HUDEP-2 (cell line): ENCODE measurements around the gene CLCN7.
A peak's percentile ranks its signal among the peaks of the same experiment; 100 is the strongest.
"Not testable (repeated sequence)": the region's sequence is repeated elsewhere in the genome, so short reads cannot be mapped to it uniquely, and the experiment has no call there.

Experiments
- DNase-seq, 76 experiments: peaks; one replicate each; lab custom pipeline; 2025; ENCODE audit not compliant: unreplicated experiment in 76 of 76; lab: John Stamatoyannopoulos, UW

CLCN7 gene

DNA sequence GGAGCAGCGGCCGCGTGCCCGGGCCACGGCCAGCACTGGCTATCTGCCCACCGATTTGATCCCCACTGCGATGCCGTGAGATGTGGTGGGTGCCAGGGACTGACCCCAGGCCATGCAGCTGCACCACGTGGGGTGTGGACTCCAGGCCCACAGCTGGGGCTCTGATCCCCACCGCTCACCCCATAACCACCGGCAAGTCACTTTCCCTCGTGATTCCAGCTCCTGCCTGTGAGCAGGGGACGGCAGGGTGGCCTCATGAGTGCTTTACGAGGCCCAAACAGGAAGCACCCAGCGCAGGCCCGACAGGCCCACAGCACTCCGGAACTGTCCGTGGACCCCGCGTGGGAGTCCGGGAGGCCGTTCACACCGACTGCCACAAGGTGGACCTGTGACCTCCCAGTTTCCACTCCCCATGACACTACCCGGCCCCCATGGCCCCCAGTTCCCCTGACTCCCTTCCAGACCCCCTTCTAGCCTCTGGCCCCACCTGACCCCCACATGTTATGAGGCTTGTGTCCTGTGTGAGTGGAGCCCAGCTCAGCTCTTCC lies 13.3 kb upstream of the CLCN7 start:
- DNase-seq = no peak

- no peak for DNase-seq
Observed at GRCh38 chr16:1487395-1488053, 12.7 kb upstream of the CLCN7 start.

GRCh38 chr16:1486551-1487390 lies 11.9 kb upstream of the CLCN7 start:
- no peak for DNase-seq

DNA sequence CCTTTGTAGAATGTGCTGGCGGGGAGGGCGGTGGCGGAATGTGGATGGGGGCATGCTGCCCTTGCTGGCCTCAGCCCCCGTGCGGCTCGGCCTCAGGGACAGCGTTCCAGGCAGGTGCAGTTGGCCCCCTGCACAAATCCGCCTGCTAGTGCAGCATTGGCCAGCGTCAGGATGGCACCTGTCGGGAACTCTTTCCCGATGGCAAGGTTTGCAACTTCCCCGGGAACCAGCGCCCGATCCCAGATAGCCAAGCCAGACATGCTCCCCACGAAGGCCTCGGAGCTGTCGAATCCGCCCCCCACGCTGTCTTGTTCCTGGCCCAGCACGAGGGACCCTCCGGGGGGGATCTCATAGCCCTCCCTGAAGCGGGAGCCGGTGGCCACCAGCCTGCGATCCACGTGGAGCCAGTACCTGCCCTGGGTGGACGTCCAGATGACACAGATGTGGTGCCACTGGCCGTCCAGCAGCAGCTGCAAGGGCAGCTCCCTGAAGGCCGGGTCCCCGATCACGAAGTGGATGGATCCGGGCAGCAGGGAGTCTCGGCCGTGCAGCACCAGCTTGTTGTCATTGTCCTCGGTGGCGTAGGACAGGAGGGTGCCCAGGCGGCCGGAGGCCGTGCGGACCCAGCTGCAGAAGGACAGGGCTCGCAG lies 11.1 kb upstream of the CLCN7 start:
- DNase-seq = no peak

DNA sequence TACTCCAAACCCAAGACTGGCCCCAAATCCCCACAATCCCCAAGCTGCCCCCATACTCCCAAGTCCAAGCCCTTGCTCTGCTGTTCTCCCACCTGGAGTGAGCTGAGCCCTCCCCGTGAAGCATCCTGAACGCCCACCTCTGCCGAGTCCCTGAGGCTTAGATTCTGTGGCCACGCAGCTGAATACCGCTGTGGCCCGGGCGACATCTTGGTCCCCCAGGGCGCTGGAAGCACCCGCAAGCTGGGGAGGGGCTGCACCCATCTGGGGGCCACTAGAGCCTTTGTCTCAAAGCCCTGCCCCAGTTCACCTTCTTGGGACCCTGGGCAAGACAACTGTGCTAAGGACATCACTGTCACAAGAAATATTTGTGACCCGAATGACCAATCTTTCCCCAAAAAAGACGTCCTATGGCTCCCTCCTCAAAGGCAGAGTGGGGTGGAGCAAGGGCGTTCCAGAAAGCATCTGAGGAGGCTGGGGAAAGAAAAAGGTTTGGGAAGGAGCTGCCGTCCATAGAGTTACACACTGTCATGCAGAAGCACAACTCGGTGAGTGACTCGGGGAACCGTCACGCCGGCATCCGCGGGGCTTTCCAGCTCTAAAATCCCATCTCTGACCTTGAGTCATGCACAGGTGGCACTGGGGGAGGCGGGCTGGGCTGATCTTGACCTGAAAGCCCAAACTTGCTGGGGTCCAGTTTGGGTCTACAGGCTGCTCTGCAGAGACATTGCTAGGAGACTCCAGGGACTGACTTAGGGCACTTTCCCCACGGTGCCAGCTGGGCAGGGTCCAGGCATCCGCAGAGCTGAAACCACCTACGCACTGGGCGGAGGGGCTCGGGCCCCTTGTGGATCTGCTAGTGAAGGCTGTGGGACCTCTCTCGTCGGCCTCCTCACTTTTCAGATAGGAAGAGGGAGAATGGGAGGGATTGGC lies 7.3 kb upstream of the CLCN7 start:
- DNase-seq = no peak

DNA sequence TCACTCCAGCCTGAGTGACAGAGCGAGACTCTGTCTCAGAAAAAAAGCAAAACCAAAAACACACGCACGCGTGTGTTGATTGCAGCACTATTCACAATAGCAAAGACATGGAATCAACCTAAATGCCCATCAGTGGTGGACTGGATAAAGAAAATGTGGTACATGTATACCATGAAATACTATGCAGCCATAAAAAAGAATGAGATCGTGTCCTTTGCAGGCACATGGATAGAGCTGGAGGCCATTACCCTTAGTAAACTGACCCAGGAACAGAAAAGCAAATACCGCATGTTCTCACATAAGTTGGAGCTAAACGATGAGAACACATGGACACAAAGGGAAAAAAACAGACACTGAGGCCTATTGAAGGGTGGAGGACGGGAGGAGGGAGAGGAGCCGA lies 4.1 kb upstream of the CLCN7 start:
- not testable (repeated sequence) for DNase-seq

- DNase-seq = no peak
Observed at GRCh38 chr16:1477033-1477432, 2.2 kb upstream of the CLCN7 start.

DNA sequence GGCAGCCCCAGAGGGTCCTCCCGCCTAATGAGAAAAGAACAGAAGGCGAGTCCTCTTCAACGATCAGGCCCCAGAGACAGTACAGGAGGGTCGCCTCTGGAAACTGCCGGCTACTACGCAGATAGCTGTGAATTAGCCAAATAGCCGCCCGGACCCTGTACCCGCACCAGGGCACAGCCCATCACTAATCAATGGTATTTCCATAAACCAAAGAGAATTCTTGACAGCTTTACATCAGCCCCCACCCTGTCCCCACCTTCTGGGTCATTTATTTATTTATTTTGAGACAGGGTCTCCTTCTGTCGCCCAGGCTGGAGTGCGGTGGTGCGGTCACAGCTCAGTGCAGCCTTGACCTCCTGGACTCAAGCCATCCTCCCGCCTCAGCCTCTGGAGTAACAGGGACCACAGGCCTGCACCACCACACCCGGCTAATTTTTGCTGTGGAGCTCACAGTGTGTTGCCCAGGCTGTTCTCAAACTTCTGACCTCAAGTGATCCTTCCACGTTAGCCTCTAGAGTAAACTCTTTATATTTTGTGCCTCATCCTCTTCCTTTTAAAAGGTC lies 805 bp upstream of the CLCN7 start:
- DNase-seq = peak in 1 of 76 experiments; percentile 45

DNA sequence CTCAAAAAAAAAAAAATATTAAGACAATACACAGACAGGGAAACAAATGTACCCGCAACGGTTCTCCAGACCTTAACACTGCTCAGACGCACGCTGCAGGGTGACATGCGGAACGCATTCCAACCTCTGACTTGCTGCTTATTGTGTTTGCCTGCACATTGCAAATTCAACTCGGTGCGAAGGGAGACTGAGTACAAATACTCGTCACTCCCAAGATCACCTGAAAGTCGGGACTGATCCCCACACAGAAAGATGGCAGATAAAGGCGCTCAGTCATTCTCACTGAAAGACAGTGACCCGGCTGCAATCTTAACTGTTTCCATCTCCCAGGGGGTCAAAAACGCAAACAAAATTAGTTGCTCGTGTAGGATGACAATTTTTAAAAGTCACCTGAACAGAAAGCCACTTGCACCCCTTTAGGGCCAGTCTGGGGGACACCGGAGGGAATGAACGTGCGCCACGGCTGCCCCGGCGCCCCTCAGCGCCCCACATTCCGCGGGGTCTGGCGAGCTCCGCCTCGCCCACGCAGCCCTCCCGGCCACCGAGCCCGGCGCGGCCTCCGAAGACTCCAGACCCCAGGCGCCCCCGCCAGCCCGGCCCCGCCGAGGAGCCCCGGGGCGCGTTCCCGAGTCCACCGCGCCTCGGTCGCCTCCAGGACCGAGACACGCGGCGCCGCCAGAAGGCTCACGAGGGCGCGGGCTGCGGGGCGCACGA lies 589 bp downstream of the CLCN7 start:
- DNase-seq = peak in 1 of 76 experiments; percentile 10

- peak in 10 of 76 experiments; percentile 14 to 39 (median 18) for DNase-seq
Observed at GRCh38 chr16:1472974-1473373, 1.9 kb downstream of the CLCN7 start.

- DNase-seq = no peak
Observed at GRCh38 chr16:1471569-1472194, 3.1 kb downstream of the CLCN7 start.

DNA sequence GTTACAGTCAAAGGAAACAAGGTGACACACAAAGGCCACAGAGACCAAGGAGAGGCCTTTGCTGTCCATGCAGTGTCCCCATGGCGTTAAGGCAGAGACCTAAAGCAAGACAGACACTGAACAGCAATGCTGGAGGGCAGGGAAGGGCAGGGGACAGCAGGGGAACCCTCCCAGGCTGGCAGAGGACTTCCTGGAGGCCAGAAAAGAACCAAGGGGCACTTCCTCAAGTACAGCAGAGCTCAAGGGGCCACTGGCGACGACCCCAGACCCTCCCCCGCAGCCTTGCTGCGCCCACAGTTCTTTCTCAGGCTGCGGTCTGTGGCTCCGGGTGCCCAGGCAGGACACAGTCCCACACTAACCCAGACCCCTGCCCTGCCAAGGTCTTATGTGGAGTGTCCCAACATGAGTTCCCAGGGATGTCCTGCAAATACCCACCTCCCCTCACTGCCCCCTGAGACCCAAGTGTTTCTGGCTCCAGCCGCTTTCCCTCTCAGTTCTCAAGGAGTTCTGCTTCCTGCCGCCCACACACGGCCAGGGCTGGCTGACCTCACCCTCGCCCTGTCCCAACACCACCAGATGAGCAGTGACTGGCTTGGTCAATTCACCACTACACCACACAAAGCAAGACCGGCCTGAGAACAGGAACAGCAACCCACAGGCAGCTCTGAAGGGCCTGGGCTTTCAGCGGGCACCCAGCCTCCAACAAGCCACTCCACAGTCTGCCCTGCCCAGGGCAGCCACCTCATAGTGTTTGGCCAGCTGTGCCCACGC lies 4.2 kb downstream of the CLCN7 start:
- peak in 6 of 76 experiments; percentile 4 to 37 (median 24) for DNase-seq

DNA sequence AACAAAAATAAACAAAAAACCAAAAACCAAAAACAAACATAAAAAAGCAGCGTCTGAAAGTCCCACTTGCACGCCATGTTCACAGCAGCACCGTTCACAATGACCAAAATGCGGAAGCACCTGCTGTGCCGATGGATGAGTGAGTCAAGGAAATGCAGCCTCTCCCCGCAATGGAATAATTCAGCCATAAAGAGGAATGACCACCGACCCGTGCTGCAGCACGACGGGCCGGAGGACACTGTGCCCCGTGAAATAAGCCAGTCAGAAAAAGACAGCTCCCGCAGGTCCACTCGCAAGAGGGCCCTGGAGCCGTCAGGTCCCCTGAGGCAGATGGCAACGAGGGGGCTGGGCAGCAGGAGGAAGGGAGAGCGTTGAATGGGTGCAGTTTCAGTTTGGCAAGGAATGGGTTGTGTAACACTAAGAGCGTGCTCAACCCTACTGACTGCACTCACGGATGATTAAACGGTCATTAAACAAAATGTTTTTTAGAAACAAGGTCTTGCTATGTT lies 5.1 kb downstream of the CLCN7 start:
- no peak for DNase-seq

- DNase-seq = not testable (repeated sequence)
Observed at GRCh38 chr16:1469141-1469540, 5.7 kb downstream of the CLCN7 start.

DNA sequence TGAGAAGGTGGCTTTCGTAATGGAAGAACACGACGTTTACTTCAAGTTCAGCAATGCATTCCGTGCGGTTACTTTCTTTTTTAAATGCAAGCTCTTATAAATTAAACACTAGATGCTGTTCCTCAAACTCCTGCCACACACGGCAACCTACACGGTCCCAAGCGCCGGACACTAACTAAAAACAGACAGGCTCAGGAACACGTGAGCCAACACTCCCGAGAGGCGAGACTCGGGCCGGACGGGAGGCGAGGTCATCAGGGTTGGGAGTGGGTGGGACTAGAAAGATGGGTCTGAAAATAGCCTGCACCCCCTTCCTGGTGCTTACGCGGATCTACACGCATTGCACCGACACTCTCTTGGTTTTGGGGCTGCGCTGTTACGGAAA lies 6.4 kb downstream of the CLCN7 start:
- no peak for DNase-seq

DNA sequence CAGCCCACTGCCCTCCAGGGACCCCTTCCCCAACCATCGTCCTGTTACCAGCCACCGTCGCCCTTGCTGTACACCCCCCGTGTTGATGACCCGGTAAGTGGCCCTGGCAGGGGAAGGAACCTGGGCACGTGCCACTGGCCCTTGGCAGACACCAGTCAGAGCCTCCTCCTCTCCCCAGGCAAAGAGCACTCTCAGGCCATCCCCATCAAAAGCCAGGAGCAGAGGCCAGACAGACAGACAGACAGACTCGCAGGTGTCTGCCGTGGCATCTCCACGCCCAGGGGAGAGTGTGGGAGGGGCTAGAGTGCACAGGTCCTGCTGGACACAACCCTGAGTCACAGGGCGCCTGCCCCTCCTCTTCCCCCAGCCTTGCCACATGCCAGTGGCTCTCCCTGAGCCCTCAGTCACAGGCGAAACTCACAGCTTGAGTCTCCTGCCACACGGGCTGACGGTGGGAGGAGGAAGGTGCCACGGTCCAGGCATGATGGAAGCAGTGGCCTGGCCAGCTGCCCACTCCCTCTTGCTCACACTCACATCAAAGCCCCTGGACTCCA lies 7.8 kb downstream of the CLCN7 start:
- peak in 1 of 76 experiments; percentile 14 for DNase-seq

DNA sequence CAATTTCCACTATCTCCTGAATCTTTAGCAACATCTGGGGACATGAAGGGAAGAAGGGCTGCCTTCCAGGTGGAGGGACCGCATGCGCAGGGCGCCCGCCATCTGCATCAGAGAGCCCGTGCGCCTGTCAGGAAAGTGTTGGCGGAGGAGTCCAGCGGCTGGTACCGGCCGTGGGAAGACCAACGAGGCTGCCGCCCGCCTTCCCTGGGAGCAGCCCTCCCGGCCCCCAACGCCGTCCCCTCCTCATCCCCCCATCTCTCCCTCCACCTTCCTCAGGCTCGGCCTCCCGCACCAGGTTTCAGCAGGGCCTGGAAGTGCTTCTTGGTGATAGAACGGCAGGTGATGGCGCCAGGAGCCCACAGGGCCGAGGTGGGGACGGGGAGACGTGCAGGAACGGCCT lies 8.8 kb downstream of the CLCN7 start:
- no peak for DNase-seq

DNA sequence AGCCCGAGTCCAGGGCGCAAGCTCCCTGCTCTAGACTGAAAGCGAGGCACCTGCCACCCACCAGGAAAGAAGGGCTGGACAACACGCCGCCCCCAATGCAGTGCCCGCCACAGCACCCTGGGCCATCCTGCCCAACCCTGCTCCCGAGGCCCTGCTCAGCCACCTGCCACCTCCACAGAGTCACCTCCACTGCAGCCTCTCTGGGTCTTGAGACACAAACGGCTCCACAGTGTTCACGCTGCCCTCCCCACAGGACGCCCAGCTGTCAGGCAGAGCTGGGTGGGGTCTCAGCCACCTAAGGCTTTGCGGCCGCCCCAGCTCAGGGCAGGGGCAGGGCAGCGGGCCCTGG lies 9.3 kb downstream of the CLCN7 start:
- DNase-seq = no peak
